DOHH2 (cell line): ENCODE results near the gene SNAPC1.

Experiments used
- H3F3A ChIP-seq: fragments of 200-600 bp; sonication (generic), shearing (Covaris generic); 2 replicates; pipeline ENCODE4 v1.6.0; 2016; ENCODE audit warnings: antibody characterized with exemption, mild to moderate bottlenecking; ENCODE audit not compliant: control insufficient read depth, insufficient read depth
- H3K27ac ChIP-seq: fragments of 200-600 bp; sonication (generic); 2 replicates; pipeline ENCODE4 v1.5.1; 2014; ENCODE audit warnings: low read depth, mild to moderate bottlenecking, low read length, moderate library complexity
- H3K27me3 ChIP-seq: fragments of 200-600 bp; sonication (generic); 2 replicates; pipeline ENCODE4 v1.6.1; 2014; ENCODE audit warnings: mild to moderate bottlenecking, low read length, mixed read lengths; ENCODE audit not compliant: control insufficient read depth
- H3K36me3 ChIP-seq: fragments of 200-600 bp; sonication (generic); 2 replicates; pipeline ENCODE4 v1.6.1; 2014; ENCODE audit warnings: mild to moderate bottlenecking, low read length, moderate library complexity, mixed read lengths; ENCODE audit not compliant: control insufficient read depth
- H3K4me1 ChIP-seq: fragments of 200-600 bp; sonication (generic); 2 replicates; pipeline ENCODE4 v1.6.1; 2014; ENCODE audit warnings: mild to moderate bottlenecking, low read length, mixed read lengths; ENCODE audit not compliant: control insufficient read depth
- H3K4me2 ChIP-seq: fragments of 200-600 bp; sonication (generic); 2 replicates; pipeline ENCODE4 v1.6.0; 2014; ENCODE audit warnings: mild to moderate bottlenecking, low read length, moderate library complexity
- H3K4me3 ChIP-seq: fragments of 200-600 bp; sonication (generic); 2 replicates; pipeline ENCODE4 v1.5.1; 2014; ENCODE audit warnings: mild to moderate bottlenecking, low read length, mixed read lengths
- H3K79me2 ChIP-seq: fragments of 200-600 bp; sonication (generic); 2 replicates; pipeline ENCODE4 v1.6.1; 2014; ENCODE audit warnings: mild to moderate bottlenecking, low read length, mixed read lengths; ENCODE audit not compliant: control insufficient read depth
- H3K9me2 ChIP-seq: fragments of 200-600 bp; sonication (generic); replicated peaks from 2 replicates; pipeline ENCODE4 v1.6.1; 2014; ENCODE audit warnings: mild to moderate bottlenecking, low read length, mixed read lengths; ENCODE audit not compliant: control insufficient read depth
- H3K9me3 ChIP-seq: fragments of 200-600 bp; sonication (generic); 2 replicates; pipeline ENCODE4 v1.6.1; 2014; ENCODE audit warnings: antibody characterized with exemption, low read length, mixed read lengths; ENCODE audit not compliant: control insufficient read depth, insufficient read depth
- H4K20me1 ChIP-seq: fragments of 200-600 bp; sonication (generic); 2 replicates; pipeline ENCODE4 v1.6.0; 2014; ENCODE audit warnings: low read depth, mild to moderate bottlenecking, antibody characterized with exemption, low read length, moderate library complexity; ENCODE audit not compliant: control insufficient read depth, insufficient read depth
- EZH2phosphoT487 ChIP-seq: fragments of 200-600 bp; sonication (generic); IDR thresholded peaks from 2 replicates; pipeline ENCODE4 v1.6.1; 2017; ENCODE audit warnings: borderline replicate concordance, mild to moderate bottlenecking, antibody characterized with exemption, low read length, moderate library complexity, mixed read lengths
- TF ChIP-seq, protein P1 (sequence below): fragments of 200-600 bp; sonication (generic); IDR thresholded peaks from one replicate; pipeline ENCODE4 v1.5.1; 2014; ENCODE audit warnings: antibody characterized with exemption, mild to moderate bottlenecking, low read depth, low read length; ENCODE audit not compliant: poor library complexity, severe bottlenecking

The SNAPC1 gene

DNA sequence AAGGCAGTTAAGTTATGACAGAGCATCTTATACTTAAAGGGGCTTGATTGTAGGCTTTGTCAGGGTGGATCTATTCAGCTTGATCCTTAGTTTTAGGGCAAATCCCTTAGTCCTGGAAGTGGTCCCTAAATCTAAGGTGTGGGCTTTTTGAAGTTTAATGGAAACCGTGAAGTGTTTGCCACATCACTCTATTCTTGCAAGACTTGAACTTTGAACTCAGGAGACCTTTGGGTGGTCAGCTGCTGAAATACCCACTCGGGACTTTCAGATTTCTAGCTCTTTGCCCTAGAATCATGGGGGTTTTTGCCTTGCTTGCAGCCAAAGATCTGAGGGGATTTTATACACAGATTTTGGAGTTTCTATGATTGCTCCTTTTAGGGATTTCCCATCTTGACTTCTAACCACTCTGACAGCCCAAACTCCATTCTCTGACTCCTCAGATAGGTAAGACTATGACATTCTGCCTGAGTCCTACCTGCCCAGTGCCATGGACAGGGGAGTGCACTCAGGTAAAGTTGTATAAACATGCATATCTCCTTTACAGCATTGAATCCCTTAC is 39.9 kb downstream of the SNAPC1 start:
- H3K9me2 ChIP-seq = no peaks in the 10 kb centered on the region
- no peak overlapping the region for H3K4me3 ChIP-seq
- H3K36me3 ChIP-seq = no peaks in the 10 kb centered on the region
- TF ChIP-seq EZH2phosphoT487 = no peak
- TF ChIP-seq, protein P1, sequence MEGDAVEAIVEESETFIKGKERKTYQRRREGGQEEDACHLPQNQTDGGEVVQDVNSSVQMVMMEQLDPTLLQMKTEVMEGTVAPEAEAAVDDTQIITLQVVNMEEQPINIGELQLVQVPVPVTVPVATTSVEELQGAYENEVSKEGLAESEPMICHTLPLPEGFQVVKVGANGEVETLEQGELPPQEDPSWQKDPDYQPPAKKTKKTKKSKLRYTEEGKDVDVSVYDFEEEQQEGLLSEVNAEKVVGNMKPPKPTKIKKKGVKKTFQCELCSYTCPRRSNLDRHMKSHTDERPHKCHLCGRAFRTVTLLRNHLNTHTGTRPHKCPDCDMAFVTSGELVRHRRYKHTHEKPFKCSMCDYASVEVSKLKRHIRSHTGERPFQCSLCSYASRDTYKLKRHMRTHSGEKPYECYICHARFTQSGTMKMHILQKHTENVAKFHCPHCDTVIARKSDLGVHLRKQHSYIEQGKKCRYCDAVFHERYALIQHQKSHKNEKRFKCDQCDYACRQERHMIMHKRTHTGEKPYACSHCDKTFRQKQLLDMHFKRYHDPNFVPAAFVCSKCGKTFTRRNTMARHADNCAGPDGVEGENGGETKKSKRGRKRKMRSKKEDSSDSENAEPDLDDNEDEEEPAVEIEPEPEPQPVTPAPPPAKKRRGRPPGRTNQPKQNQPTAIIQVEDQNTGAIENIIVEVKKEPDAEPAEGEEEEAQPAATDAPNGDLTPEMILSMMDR = no peak
- no peak overlapping the region for H3K4me2 ChIP-seq
- H3K79me2 ChIP-seq = no peaks in the 10 kb centered on the region
- H4K20me1 ChIP-seq = no peaks in the 10 kb centered on the region
- no peaks in the 10 kb centered on the region for H3K9me3 ChIP-seq
- no peak overlapping the region for H3K27ac ChIP-seq
- no peaks in the 10 kb centered on the region for H3F3A ChIP-seq
- peaks cover 3% of the 10 kb centered on the region; the same call in 1 of the 2 replicates for H3K4me1 ChIP-seq
- no peaks in the 10 kb centered on the region for H3K27me3 ChIP-seq

DNA sequence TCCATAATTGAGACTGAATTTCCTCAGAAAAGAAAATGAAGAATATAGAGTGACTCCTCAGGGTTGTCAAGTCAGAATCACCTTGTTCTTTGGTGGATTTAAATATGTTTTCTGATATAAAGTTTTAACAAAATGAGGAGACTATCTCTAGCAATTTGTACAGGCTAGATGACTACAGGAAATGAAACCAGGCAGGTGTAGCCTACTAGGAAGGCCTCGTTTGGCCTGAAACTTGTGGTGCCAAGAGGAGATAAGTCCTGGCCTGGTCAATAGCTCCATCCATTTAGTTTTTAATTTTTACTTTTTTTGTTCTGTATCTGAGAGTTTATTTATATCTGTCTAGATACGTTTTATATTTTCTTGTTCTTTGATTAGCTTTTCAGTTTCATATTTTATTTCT is 41.5 kb downstream of the SNAPC1 start:
- Histone ChIP-seq H3K27ac (no peak overlapping the region), H3K79me2 (no peaks in the 10 kb centered on the region), H3K4me1 (peaks cover 6% of the 10 kb centered on the region; the same call in 1 of the 2 replicates), H3K27me3 (no peaks in the 10 kb centered on the region), H4K20me1 (no peaks in the 10 kb centered on the region), H3K9me3 (no peaks in the 10 kb centered on the region), H3K9me2 (no peaks in the 10 kb centered on the region), H3K4me2 (no peak overlapping the region), H3K4me3 (no peak overlapping the region), H3K36me3 (no peaks in the 10 kb centered on the region), H3F3A (no peaks in the 10 kb centered on the region)
- TF ChIP-seq, protein P1 = no peak
- TF ChIP-seq EZH2phosphoT487 = no peak

DNA sequence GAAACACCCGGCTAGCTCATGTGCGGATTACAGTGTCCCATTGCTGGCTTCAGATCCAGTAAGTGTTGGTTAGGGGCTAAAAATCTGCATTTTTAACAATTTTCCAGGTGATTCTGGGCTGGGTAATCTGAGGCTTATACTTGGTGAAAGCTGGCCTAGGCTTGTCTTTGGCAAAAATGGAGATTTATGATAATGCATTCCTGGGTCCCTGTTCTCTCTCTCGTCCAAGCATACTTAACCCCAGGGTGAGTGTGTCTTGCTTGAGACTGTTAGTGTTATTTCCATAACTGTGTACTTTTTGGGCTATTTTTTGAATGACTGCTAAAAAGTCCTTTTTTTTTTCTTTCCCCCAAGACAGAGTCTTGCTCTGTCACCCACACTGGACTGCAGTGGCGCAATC is 43.2 kb downstream of the SNAPC1 start:
- TF ChIP-seq EZH2phosphoT487 = no peak
- TF ChIP-seq, protein P1 = no peak
- Histone ChIP-seq H3K79me2 (no peaks in the 10 kb centered on the region), H3K4me3 (no peak overlapping the region), H3K4me2 (no peak overlapping the region), H3K36me3 (no peaks in the 10 kb centered on the region), H3K4me1 (peaks cover 6% of the 10 kb centered on the region; the same call in 1 of the 2 replicates), H3K27me3 (no peaks in the 10 kb centered on the region), H3K9me2 (no peaks in the 10 kb centered on the region), H4K20me1 (no peaks in the 10 kb centered on the region), H3K27ac (no peak overlapping the region), H3F3A (no peaks in the 10 kb centered on the region), H3K9me3 (no peaks in the 10 kb centered on the region)
